ENCODE measurements around the gene DMWD.

- TF ChIP-seq CTCF (conservative IDR thresholded peaks at IDR 0.05; ENCODE audit: low read depth, low read length), result no peak
- no peak for TF ChIP-seq EZH2 (IDR thresholded peaks at IDR 0.05; ENCODE audit: borderline replicate concordance, low read depth, low read length, poor library complexity, severe bottlenecking)
Observed at GRCh38 chr19:45821103-45821521, 28.5 kb upstream of the DMWD start.

All from A673 (cell line).